Caco-2 (cell line): ENCODE data around the gene BACE2. TPM values are rescaled to one million over a fixed set of nuclear protein-coding genes. Genes with fewer than 3 reads are reported as not detected.
"Not testable (repeated sequence)": the region's sequence is repeated elsewhere in the genome, so short reads cannot be mapped to it uniquely, and the experiment has no call there.

Source experiments
- BruUV-seq: library from RNA; stranded (reverse); fragments of 400-500 nt; replicated peaks from 2 replicates; lab custom pipeline; 2021; lab: Mats Ljungman, UMichigan
- CTCF ChIA-PET: fragments of 300-600 bp; sonication (Branson Sonifier 250); formaldehyde crosslinking; loops from one replicate; lab custom pipeline; 2022; ENCODE audit warnings: antibody characterized with exemption; lab: Charles Lee
- POLR2A ChIA-PET: fragments of 300-600 bp; sonication (Branson Sonifier 250); formaldehyde crosslinking; loops from one replicate; lab custom pipeline; 2022; ENCODE audit warnings: antibody characterized with exemption; lab: Charles Lee
- DNase-seq, 2 experiments: peaks; one replicate each; pipeline versions ENCODE4 v3.0.0 to v3.0.0-alpha.2; 2020 to 2022
- H3K27me3 ChIP-seq: replicated peaks from 2 replicates; pipeline ENCODE4 v1.6.0; 2011; ENCODE audit warnings: low read length; ENCODE audit not compliant: control insufficient read depth, insufficient read depth
- H3K36me3 ChIP-seq: 2 replicates; pipeline ENCODE4 v1.5.1; 2011; ENCODE audit warnings: low read length; ENCODE audit not compliant: control insufficient read depth, insufficient read depth
- H3K4me1 ChIP-seq: fragments of 250-450 bp; sonication (Bioruptor Pico); 2 replicates; pipeline ENCODE4 v1.5.1; 2020; ENCODE audit warnings: mild to moderate bottlenecking
- H3K4me3 ChIP-seq: 2 replicates; pipeline ENCODE4 v1.5.1; 2011; ENCODE audit warnings: low read depth, mild to moderate bottlenecking, control low read depth, low read length
- H3K9me3 ChIP-seq: fragments of 250-450 bp; sonication (Bioruptor Pico); 2 replicates; pipeline ENCODE4 v1.5.1; 2020; ENCODE audit warnings: mild to moderate bottlenecking, moderate library complexity
- H3K27ac Mint-ChIP-seq: one replicate; pipeline ENCODE4 v1.8.0; 2022; ENCODE audit warnings: mixed read lengths; ENCODE audit not compliant: unreplicated experiment
- H3K27me3 Mint-ChIP-seq: one replicate; pipeline ENCODE4 v1.8.0; 2022; ENCODE audit warnings: mixed read lengths; ENCODE audit not compliant: insufficient read depth, unreplicated experiment
- H3K36me3 Mint-ChIP-seq: one replicate; pipeline ENCODE4 v1.8.0; 2022; ENCODE audit warnings: mild to moderate bottlenecking, mixed read lengths; ENCODE audit not compliant: insufficient read depth, unreplicated experiment
- H3K4me1 Mint-ChIP-seq: one replicate; pipeline ENCODE4 v1.8.0; 2022; ENCODE audit warnings: low read depth, mixed read lengths; ENCODE audit not compliant: unreplicated experiment
- H3K4me3 Mint-ChIP-seq: one replicate; pipeline ENCODE4 v1.8.0; 2022; ENCODE audit warnings: mild to moderate bottlenecking, moderate library complexity, mixed read lengths; ENCODE audit not compliant: unreplicated experiment
- H3K9me3 Mint-ChIP-seq: one replicate; pipeline ENCODE4 v1.8.0; 2022; ENCODE audit warnings: mixed read lengths; ENCODE audit not compliant: unreplicated experiment
- CTCF ChIP-seq, 2 experiments: fragments of 200-600 bp in 1 of 2; IDR thresholded peaks; 1 replicate in 1 of 2; 2 replicates in 1 of 2; pipeline versions ENCODE4 v1.5.1 to v1.8.0; 2011 to 2022; ENCODE audit warnings: antibody characterized with exemption in 1 of 2, control low read depth in 1 of 2, inconsistent platforms in 1 of 2, low read depth in 1 of 2, low read length in 1 of 2, mild to moderate bottlenecking in 1 of 2, moderate library complexity in 1 of 2; ENCODE audit not compliant: insufficient read depth in 1 of 2, severe bottlenecking in 1 of 2, unreplicated experiment in 1 of 2
- intact Hi-C: fragments of 100-400 bp; cut with micrococcal nuclease; formaldehyde crosslinking; loops from one replicate; pipeline ENCODE4 v1.10.0; 2022; ENCODE audit not compliant: unreplicated experiment
- total RNA-seq: library from RNA; stranded (reverse); gene quantifications from 2 replicates; pipeline ENCODE4 v1.2.3, GENCODE V29; 2022

The BACE2 gene
- total RNA-seq, 1 experiment from 2014 or later, result 8.8 TPM

- H3K9me3 Mint-ChIP-seq, result peaks cover 8% of the 10 kb centered on the region
- intact Hi-C loops, result no loop called here
- H3K4me1 Mint-ChIP-seq, result peaks cover 14% of the 10 kb centered on the region
- H3K27me3 Mint-ChIP-seq, result no peaks in the 10 kb centered on the region
- BruUV-seq, result no TSS peak
- POLR2A ChIA-PET, result no interaction called here
- H3K36me3 ChIP-seq, result no peaks in the 10 kb centered on the region
- no peaks in the 10 kb centered on the region for H3K27me3 ChIP-seq
- no peak overlapping the region for H3K27ac Mint-ChIP-seq
- TF ChIP-seq CTCF (IDR thresholded peaks at IDR 0.05; ENCODE audit: insufficient read depth in 1 of 2, low read depth in 1 of 2, low read length in 1 of 2, severe bottlenecking in 1 of 2, unreplicated experiment in 1 of 2), result no peak
- H3K4me1 ChIP-seq, result no peaks in the 10 kb centered on the region
- H3K4me3 Mint-ChIP-seq, result no peak overlapping the region
- H3K4me3 ChIP-seq, result no peak overlapping the region
- CTCF ChIA-PET, result no interaction called here
- no peaks in the 10 kb centered on the region for H3K36me3 Mint-ChIP-seq
- H3K9me3 ChIP-seq, result no peaks in the 10 kb centered on the region; the same call in 1 of the 2 replicates
- DNase-seq, result no peak
Observed at GRCh38 chr21:41255190-41255589, 87.2 kb downstream of the BACE2 start.

GRCh38 chr21:41256231-41256630, 88.3 kb downstream of the BACE2 start:
- POLR2A ChIA-PET, intact Hi-C loops, CTCF ChIA-PET, H3K9me3 ChIP-seq, H3K4me3 ChIP-seq, H3K36me3 ChIP-seq, H3K9me3 Mint-ChIP-seq, H3K27ac Mint-ChIP-seq, H3K27me3 ChIP-seq, H3K36me3 Mint-ChIP-seq, H3K4me3 Mint-ChIP-seq, BruUV-seq, H3K27me3 Mint-ChIP-seq, H3K4me1 ChIP-seq, DNase-seq: not testable (repeated sequence)
- peaks cover 14% of the 10 kb centered on the region for H3K4me1 Mint-ChIP-seq

- peaks cover 8% of the 10 kb centered on the region for H3K4me1 Mint-ChIP-seq
- POLR2A ChIA-PET, result no interaction called here
- Histone ChIP-seq H3K4me3 (no peak overlapping the region), H3K9me3 (no peaks in the 10 kb centered on the region; the same call in 1 of the 2 replicates), H3K36me3 (no peaks in the 10 kb centered on the region), H3K27me3 (no peaks in the 10 kb centered on the region), H3K4me1 (no peaks in the 10 kb centered on the region)
- no peak overlapping the region for H3K27ac Mint-ChIP-seq
- no peaks in the 10 kb centered on the region for H3K36me3 Mint-ChIP-seq
- DNase-seq, result no peak
- CTCF ChIA-PET, result no interaction called here
- intact Hi-C loops, result no loop called here
- no TSS peak for BruUV-seq
- H3K9me3 Mint-ChIP-seq, result peaks cover 8% of the 10 kb centered on the region
- TF ChIP-seq CTCF (IDR thresholded peaks at IDR 0.05; ENCODE audit: insufficient read depth in 1 of 2, low read depth in 1 of 2, low read length in 1 of 2, severe bottlenecking in 1 of 2, unreplicated experiment in 1 of 2), result no peak
- no peaks in the 10 kb centered on the region for H3K27me3 Mint-ChIP-seq
- H3K4me3 Mint-ChIP-seq, result no peak overlapping the region
Observed at GRCh38 chr21:41256771-41257702, 89.1 kb downstream of the BACE2 start.
